HG03432 (cell line): Measurements from ENCODE around the gene TMC6.
A peak's percentile ranks its signal among the peaks of the same experiment; 100 is the strongest.

Experiments
- ATAC-seq: cut with Tn5 transposase; IDR thresholded peaks from one replicate; pipeline ENCODE4 v1.9.1; 2021; ENCODE audit warnings: mild to moderate bottlenecking, moderate library complexity; ENCODE audit not compliant: unreplicated experiment

Gene TMC6

DNA sequence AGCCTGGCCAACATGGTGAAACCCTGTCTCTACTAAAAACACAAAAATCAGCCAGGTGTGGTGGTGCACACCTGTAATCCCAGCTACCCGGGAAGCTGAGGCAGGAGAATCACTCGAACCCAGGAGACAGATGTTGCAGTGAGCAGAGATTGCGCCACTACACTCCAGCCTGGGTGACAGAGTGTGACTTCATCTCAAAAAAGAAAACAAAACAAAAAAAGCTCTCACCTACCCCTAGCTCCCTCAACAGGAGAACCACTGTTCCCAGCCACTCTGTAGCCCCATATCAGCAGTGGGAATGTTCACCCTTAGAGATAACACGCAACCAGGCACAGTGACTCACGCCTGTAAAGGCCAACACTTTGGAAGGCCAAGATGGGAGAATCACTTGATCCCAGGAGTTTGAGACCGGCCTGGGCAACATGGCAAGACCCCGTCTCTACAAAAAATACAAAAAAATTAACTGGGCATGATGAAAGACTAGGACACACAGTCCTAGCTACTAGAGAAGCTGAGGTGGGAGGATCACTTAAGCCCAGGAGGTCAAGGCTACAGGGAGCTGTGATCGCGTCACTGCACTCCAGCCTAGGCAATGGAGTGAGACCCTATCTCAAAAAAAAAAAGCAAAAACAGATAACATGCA, 7.4 kb upstream of the TMC6 start:
- ATAC-seq, result no peak

DNA sequence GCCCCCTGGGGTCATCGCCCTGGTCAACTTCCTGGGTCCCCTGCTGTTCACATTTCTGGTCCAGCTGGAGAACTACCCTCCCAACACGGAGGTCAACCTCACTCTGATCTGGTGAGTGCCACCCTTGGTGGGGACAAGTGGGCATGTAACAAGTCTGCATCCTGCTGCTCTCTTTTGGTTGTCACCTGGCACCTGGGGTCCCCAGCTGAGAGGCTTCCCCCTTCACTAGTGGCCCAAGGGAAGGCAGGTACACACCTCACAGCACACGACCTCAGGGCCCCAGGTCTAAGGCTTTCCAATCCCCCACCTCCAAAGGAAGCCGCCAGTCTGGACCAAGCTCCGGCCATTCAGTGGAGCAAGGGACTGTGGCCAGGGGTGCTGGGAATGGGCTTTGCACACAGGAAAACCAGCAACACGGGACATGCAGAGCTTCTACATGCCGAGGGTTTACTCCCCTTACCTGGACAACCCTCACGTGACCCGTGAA, 6.4 kb upstream of the TMC6 start:
- ATAC-seq, result no peak

DNA sequence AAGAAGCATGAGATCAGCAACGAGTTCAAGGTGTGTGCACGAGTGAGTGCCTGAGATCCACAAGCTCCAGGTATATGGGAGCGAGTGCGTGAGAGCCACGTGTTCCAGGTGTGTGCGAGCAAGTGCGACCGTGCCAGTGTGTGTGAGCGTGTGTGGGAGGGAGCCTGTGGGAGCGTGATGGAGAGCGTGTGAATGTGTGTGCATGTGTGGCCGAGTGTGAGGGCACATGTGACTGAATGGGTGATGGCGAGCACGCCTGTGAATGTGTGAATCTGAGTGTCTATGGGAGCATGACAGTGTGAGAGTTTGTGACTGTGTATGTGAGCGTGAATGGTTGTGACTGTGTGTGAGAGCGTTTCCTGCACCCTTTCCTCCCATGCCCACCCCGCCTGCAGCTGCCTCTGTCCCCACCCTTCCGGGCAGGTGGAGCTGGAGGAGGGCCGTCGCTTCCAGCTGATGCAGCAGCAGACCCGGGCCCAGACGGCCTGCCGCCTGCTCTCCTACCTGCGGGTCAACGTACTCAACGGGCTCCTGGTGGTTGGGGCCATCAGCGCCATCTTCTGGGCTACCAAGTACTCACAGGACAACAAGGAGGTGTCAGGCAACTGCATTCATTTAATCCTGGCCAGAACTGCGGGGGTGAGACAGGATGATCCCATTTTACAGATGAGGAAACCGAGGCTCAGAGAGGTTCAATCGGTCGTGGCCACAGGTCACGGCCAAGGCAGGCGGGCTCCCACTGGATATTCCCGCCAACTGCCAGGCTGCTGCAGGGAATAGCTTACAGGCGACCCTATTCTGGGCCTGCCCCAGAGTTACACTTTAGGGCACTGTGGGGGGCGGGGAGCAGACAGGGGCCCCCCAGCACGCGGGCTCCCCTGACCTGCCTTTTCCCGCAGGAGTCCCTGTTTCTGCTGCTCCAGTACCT, 5.7 kb upstream of the TMC6 start:
- ATAC-seq, result no peak

DNA sequence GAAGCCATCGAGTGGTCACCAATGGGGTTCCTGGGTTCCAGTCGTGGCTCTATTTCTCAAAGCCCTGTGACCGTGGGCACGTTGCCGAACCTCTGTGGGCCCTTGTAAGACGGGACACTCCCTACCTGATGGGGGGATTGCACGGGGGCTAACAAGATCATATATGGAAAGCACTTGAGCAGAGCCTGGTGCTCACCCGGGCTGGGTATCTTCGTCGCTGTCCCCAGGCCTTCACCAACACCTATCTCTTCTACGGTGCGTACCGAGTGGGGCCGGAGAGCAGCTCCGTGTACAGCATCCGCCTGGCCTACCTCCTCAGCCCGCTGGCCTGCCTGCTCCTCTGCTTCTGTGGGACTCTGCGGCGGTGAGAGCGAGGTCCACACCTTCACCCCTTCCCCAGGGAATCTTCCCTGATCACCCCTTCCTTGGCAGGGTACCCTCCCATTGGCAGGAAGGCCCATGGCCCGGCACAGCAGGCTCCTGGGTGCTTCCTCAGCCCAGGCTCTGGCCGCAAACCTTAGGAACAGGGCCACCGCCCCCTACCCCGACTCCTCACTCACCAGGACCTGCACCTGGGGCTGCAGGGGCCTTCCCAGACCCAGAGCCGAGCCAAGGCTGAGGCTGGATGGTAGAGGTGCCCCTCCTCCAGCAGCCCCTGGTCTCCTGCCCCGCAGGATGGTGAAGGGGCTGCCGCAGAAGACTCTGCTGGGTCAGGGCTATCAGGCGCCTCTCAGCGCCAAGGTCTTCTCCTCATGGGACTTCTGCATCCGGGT, 4.8 kb upstream of the TMC6 start:
- no peak for ATAC-seq

DNA sequence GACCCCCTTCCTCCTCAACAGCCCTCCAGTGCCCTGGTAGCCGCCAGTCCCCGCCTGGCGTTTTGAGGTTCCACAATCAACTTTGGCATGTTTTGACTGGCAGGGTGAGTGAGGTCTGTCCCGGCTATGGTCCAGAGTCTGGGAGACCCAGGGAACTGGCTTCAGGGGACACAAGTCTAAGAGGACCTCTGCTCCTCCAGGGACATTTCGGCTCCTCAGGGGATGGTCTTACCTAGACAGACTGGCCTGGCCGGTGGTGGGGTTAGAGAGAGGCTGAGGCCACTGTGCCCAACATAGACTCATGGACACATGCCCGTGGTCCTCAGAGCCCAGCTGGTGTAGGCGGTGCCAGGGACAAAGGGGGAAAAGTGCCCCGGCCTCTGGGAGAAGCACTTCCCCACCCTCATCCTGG, 4.2 kb upstream of the TMC6 start:
- no peak for ATAC-seq

DNA sequence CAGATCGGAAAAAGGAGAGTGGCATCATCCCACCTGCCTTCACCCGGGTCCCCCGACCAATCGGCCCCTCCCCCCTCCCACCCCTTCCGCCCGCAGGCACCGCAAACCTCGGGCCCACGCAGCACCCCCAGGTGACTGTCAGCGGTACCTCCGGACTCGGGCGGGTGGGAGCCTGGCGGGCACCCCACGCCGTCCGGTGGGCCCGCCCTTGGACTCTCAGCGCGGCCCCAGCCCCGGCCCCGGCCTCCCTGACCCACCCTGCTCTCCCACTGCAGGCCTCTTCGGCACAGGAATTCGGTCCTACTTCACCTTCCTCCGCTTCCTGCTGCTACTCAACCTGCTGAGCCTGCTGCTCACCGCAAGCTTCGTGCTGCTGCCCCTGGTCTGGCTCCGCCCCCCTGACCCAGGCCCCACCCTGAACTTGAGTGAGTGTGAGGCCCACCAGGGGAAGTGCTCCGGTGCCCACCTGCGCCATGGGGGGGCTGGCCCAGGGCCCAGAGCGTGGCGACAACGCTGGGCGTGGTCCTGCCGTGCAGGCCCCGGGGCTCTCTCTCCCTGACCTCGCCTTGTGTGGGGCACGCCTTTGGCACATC, 3.6 kb upstream of the TMC6 start:
- ATAC-seq, result no peak

DNA sequence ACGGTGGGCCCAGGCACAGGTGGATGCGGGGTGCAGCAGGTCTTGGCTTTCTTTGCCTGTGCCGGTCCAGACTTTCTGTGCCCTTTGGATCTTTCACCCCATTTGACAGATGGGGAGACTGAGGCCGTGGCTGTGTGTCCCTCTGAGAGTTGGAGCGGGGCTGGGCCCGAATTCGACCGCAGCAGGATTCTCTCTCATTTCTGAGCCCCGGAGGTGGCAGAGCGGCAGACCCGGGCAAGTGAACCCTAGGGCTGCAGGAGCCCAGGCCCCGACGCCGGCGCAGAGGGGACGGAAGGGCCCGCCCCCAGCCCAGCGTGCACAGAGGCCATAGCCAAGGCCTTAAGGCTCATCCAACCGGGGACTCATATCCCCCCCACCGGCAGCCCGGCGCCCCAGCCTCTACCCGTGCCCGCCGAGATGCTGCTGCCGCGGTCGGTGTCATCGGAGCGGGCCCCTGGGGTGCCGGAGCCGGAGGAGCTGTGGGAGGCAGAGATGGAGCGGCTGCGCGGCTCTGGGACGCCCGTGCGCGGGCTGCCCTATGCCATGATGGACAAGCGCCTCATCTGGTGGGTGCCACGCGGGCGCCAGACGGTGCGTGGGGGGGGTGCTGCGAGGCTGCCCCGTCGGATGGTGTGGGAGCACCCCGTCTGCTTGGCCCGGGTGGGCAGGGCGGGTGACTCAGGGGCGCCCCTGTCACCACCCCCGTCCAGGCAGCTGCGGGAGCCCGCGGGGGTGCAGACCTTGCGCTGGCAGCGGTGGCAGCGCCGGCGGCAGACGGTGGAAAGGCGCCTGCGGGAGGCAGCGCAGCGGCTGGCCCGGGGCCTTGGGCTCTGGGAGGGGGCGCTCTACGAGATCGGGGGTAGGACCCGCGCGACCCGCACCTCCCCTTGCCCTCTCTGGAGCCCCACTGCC, 2.9 kb upstream of the TMC6 start:
- no peak for ATAC-seq

DNA sequence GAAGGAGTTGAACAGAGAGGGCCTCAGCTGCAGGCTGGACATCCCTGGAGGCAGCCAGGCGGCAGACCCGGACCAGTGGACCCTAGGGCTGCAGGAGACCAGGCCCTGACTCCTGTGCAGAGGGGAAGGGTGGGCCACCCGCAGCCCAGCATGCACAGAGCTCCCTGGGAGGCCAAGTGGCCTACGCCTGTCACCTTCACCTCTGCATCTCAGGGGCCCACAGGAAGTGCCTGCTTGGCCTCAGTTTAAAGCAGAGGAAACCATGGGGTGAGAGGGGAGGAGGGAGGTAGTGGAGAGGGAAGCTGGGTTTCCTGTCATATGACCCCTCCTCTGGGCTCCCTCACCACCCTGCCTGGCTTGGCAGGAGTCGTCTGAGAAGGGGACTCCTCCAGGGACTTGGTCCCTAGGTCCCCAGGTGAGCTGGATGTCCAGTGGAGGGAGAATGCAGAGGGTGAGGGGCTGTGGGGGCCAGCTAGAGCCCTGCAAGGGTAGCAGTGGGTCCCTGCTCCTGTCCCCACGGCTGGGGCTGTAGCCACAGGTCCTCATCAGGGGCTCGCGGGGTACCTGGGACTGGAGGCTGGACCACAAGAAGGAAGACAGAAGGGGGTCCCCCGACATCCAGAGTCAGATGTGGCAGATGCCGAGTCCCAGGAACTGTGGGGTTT, 2.0 kb upstream of the TMC6 start, which contains the start of gene TMC8:
TSS of gene TMC8 (plus strand) at position 335 of the 665 bp plus-strand sequence. CDS start 818 bp downstream, outside the sequence.
- ATAC-seq, result peak; percentile 17

DNA sequence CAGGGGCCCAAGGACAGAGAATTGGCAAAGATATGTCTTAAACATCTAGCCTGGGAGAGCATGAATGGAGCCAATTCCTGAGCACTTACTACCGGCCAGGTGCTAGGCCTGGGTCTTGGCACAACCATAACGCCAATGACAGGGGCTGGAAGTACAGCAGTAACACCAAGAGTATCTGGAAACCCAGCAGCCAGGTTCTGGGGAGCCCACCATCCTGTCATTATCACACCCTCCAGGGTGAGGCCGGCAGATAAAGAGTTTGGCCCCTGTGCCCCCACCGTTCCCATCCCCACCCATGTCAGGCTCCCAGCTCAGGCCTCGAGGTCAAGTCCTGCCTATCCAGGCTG, 1.5 kb upstream of the TMC6 start:
- no peak for ATAC-seq

DNA sequence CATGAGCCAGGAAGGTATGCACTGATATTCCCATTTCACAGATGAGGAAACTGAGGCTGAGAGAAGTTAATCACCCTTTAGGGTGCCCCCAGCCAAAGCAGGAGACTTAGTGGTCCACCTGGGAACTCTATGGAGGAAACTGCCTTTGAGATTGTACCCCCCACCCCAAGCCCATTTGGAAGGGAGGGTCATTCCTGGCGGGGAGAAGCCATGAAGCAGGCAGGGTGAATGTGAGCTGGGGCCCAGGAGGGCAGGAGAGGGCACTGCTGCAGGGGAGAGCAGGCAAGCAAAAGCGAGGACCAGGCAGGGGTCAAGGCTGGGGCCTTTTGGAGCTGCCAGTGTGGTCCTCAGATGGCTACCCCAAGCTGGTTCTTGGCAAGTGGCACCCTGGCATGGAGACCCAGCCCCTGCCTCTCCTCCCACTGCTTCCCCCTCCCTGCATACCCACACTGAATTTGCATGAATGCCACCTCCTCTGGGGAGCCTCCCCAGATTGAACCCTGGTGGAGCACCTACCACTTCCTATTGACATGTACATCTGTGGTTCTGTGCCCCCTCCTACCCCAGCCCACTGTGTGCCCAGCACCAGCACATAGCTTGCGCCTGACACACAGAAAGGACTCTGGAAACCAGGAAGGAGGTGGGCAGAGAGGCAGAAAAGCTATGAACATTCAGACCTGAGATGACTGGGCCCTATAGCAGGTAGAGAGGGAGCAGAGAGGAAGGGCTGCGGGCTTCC, 965 bp upstream of the TMC6 start:
- no peak for ATAC-seq

DNA sequence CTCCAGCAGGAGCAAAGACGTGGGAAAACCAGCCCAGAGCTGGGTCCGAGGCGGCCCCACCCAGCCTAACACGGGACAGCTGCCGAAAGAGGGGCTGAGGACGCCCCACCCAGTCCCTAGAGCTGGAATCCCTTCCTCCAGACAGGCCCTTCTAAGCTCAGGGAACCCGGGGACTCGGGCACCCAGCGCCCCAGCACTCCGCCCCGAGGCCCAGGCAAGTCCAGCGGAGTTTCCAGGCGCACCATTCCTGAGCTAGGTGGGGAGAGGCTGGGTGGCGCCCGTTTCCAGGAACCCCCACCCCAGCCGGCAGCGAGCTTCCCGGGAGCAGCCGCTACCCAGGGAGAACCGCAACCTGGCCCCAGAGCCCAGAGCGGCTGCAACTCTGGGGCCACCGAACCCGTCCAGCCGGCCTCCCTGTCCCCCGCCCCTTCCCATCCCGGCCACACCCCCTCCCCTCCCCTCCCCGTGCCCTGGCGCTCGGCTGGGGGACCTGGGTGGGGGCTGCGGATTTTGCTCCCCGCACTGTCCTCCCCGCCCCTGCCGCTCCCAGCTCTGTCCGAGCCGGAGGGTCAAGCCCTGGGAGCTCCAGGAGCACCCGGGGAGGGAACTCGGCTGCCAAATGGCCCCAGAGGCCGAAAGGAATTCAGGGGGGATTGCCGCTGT, 536 bp downstream of the TMC6 start:
- peak; percentile 1 for ATAC-seq

DNA sequence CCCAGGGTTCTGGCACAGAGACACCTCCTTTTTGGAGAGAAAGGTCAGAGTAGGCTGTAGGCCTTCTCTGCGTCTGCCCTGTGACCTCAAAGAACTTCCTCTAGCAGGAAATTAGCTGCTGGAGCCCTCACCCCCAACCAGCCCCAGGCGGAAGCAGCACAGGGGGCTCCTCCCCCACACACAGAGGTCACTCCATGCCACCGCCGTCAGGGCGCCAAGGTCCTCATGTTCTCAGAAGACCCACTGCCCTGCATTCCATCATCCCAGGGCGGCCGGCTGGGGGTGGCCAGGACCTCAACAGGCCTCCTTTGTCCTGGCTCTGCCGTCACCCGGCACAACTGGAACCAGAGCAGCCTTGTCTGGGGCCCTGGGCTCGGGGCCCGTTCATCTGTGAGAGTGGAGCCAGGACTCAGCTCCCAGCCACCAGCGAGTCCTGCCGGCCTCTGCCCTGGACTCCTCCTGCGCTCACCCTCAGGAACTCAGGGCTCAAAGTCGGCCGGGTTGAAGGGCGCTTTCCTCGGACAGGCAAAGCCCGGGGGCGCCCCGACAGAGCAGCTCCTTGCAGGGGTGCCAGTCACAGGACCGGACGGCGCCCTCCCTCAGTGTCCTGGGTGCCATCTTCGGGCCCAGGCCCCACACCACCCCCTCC, 1.2 kb downstream of the TMC6 start:
- no peak for ATAC-seq

DNA sequence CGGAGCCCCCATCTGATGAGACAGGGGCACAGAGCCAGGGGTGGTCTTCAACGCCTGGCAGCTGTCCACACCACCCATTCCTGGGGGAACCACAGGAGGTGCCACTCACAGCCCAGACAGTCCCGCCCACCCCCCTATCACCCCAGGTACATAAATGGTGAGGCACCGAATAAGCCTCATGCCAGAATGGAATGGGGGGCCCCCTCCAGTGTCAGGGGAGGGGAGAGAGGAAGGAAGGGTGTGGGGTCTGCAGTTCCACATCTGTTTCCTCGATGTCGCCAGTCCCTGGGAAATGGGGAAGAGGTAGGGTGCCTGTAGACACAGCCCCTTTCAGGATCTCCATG, 1.7 kb downstream of the TMC6 start:
- ATAC-seq, result no peak

DNA sequence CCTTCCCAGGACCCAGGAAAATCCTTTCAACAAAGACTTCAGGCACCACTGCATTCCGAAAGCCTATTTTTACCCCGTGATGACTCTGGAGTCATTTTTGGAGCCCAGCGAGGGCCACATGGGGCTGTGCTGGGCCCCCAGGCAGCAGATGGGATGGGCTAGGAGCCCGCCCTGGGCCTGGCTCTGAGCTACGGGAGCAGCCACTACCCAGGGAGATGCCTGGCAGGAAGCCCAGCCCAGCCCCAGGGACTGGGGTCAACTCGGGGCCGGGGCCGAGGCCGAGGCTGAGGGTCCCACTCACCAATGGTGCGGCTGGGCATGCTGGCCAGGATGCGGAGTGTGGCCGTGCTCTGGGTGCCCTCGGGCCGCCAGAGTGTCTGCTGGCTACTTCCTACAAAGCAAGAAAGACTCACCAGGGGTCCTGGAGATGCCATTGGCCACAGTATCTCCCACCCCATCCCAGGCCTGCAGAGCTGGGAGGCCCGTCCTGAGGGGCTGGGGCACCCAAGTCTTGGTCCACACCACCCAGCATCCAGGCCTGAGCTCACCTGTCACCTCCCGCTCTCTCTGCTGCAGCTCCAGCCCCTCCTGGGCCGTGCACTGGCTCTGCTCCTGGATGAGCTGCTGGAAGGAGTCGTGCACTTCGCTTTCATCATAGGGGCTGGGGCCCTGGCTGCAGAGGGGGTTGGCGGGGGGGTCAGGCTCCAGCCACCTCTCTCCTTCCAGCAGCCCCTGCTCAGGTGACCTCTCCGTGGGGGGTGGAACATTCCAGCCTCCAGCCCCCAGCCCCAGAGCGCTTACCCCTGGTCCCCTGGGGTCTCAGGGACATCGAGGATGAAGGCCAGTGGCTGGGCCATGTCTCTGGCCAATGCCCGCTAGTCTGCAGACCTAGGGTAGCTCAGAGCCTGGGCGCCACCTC, 2.3 kb downstream of the TMC6 start:
- ATAC-seq, result no peak

DNA sequence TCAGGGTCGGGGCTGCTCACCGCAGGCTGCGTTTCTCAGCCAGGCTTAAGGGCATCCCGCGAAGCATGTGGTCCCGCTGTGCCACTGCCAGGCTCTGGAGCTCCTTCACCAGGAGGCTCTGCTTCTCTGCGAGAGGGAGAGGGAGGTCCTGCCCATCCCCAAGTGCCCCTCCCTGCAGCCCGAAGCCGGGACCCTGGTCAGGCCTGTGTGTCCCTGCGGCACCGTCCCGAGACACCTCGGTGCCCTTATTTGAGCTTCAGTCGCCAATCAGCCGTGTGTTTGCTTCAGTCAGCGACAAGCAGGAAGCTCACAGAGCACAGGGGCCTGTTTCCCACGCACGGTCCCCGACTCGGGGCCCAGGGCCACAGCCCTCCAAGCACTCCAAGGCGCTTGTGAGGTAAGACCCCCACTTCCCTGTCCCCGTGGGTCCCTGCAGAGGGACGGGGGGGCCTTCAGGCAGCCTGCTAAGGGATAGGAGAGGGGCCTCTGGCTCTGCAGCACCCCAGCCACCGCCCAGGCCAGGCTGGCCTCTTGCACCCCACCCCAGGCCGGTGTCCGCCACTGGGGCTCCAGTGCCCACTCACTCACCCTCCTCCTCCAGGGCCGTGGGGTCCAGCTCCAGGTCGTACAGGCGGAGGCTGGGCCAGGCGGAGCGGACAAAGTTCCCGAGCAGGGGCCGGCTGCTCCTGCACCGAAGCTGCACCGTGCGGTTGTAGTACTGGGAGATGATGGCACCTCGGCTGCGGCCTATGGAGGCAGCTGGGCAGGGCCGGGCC, 3.2 kb downstream of the TMC6 start:
- ATAC-seq, result no peak

DNA sequence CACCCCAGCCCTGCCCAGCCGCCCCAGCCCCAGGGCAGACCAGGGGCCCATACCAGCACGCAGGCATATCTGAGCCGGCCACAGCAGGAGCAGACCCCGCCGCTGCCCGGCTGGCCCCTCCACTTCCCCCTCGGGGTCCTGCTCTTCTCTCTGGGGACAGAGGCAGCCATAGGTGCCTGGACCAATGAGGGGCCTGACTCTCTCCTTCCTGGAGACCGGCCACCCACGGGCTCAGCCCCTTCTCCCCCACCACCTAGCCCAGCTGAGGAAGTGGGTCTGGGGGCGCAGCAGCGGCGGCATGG, 3.8 kb downstream of the TMC6 start:
- ATAC-seq, result no peak
